ENCODE data around the gene ADAMTS17. TPM values are rescaled to one million over a fixed set of nuclear protein-coding genes. Genes with fewer than 3 reads are reported as not detected.

The ADAMTS17 gene
- total and polyA plus RNA-seq, 9 of the 15 experiments (the other 6 are each of a cell fraction or from before 2014, with no cell fraction given), result 0.01 to 0.14 (median 0.07) TPM; not detected in 6

- POLR2A ChIA-PET, result no interaction called here
- no peak overlapping the region for H2AFZ ChIP-seq (ENCODE audit: low read depth, low read length)
- no peaks in the 10 kb centered on the region for H3K9me3 ChIP-seq (replicated peaks; ENCODE audit: control insufficient read depth, insufficient read depth, low read depth, low read length)
- H3K36me3 ChIP-seq (ENCODE audit: control insufficient read depth, insufficient read depth, low read length), result no peaks in the 10 kb centered on the region
- no peak overlapping the region for H3K27ac ChIP-seq (ENCODE audit: extremely low read depth, low read depth, low read length)
- no peaks in the 10 kb centered on the region for H3K79me2 ChIP-seq (ENCODE audit: control insufficient read depth, insufficient read depth, low read length)
- 1% methylated on average over 11 of the region's 11 CpGs for WGBS (ENCODE audit: insufficient coverage, low coverage, missing lambda C conversion rate)
- in situ Hi-C loops (cut with MboI) (no loop called here), intact Hi-C loops (cut with micrococcal nuclease) (no loop called here)
- CTCF ChIA-PET (ENCODE audit: low intra/inter-chr PET ratio), result no interaction called here
- no peak for TF ChIP-seq SRSF3 (IDR thresholded peaks at IDR 0.05; ENCODE audit: insufficient read depth, low read length)
- TF ChIP-seq FOXK2 (conservative IDR thresholded peaks at IDR 0.05 in 1 of 2, IDR thresholded peaks at IDR 0.05 in 1 of 2; ENCODE audit: low read depth in 2 of 2), result no peak
- no peak for TF ChIP-seq PTTG1 (tag; IDR thresholded peaks at IDR 0.05; ENCODE audit: low read depth)
- no peak for TF ChIP-seq HDAC3 (IDR thresholded peaks at IDR 0.05; ENCODE audit: borderline replicate concordance, partially characterized antibody)
- no peak for TF ChIP-seq STAG1 (CRISPR knock-in tag; IDR thresholded peaks at IDR 0.05; ENCODE audit: borderline replicate concordance)
- no peak overlapping the region for H3K9ac ChIP-seq (ENCODE audit: insufficient read depth in 1 of 2, low read depth in 2 of 2, low read length in 2 of 2)
- H3K27me3 ChIP-seq (ENCODE audit: control insufficient read depth in 2 of 2, insufficient read depth in 2 of 2, low read length in 2 of 2), result peaks cover 0 to 9% of the 10 kb centered on the region in 2 experiments; a peak in 1 of 5 replicates
- no peaks in the 10 kb centered on the region for H3K9me1 ChIP-seq (ENCODE audit: control insufficient read depth, insufficient read depth, low read length)
- BruUV-seq (replicated peaks), result no TSS peak
- no peak for ATAC-seq
- no peak for FAIRE-seq
- no peak for DNase-seq (ENCODE audit: extremely low read depth in 1 of 4, low spot score in 3 of 4)
- H4K20me1 ChIP-seq (replicated peaks; ENCODE audit: control insufficient read depth, insufficient read depth, low read length), result no peaks in the 10 kb centered on the region
- H3K4me1 ChIP-seq (replicated peaks in 1 of 2; ENCODE audit: control insufficient read depth in 2 of 2, insufficient read depth in 2 of 2, low read length in 2 of 2), result no peaks in the 10 kb centered on the region
- no peak overlapping the region for H3K4me3 ChIP-seq
- no peak overlapping the region for H3K4me2 ChIP-seq (ENCODE audit: insufficient read depth, low read length)
Measured at GRCh38 chr15:100160953-100161352, 180.8 kb downstream of the ADAMTS17 start.

- in situ Hi-C loops (cut with MboI), result no loop called here
- no peaks in the 10 kb centered on the region for H3K9me1 ChIP-seq (ENCODE audit: control insufficient read depth, insufficient read depth, low read length)
- H3K27ac ChIP-seq (ENCODE audit: extremely low read depth, low read depth, low read length), result no peak overlapping the region
- no peaks in the 10 kb centered on the region for H4K20me1 ChIP-seq (replicated peaks; ENCODE audit: control insufficient read depth, insufficient read depth, low read length)
- no peak overlapping the region for H3K4me2 ChIP-seq (ENCODE audit: insufficient read depth, low read length)
- DNase-seq (ENCODE audit: extremely low read depth in 1 of 4, low spot score in 3 of 4), result no peak
- H3K4me1 ChIP-seq (replicated peaks in 1 of 2; ENCODE audit: control insufficient read depth in 2 of 2, insufficient read depth in 2 of 2, low read length in 2 of 2), result no peaks in the 10 kb centered on the region
- H3K79me2 ChIP-seq (ENCODE audit: control insufficient read depth, insufficient read depth, low read length), result no peaks in the 10 kb centered on the region
- CTCF ChIA-PET (ENCODE audit: low intra/inter-chr PET ratio), result no interaction called here
- 4% methylated on average over 2 of the region's 2 CpGs for WGBS (ENCODE audit: insufficient coverage, low coverage, missing lambda C conversion rate)
- intact Hi-C loops (cut with micrococcal nuclease), result no loop called here
- POLR2A ChIA-PET, result no interaction called here
- H3K9me3 ChIP-seq (replicated peaks; ENCODE audit: control insufficient read depth, insufficient read depth, low read depth, low read length), result no peaks in the 10 kb centered on the region
- FAIRE-seq, result no peak
- no peak overlapping the region for H2AFZ ChIP-seq (ENCODE audit: low read depth, low read length)
- H3K9ac ChIP-seq (ENCODE audit: insufficient read depth in 1 of 2, low read depth in 2 of 2, low read length in 2 of 2), result no peak overlapping the region
- no peak for ATAC-seq
- no TSS peak for BruUV-seq (replicated peaks)
- no peaks in the 10 kb centered on the region for H3K36me3 ChIP-seq (ENCODE audit: control insufficient read depth, insufficient read depth, low read length)
- H3K27me3 ChIP-seq (ENCODE audit: control insufficient read depth in 2 of 2, insufficient read depth in 2 of 2, low read length in 2 of 2), result peaks cover 0 to 17% of the 10 kb centered on the region in 2 experiments; a peak in 1 of 5 replicates
- no peak overlapping the region for H3K4me3 ChIP-seq
- TF ChIP-seq ZBTB11 (CRISPR knock-in tag; IDR thresholded peaks at IDR 0.05) (no peak), IFI16 (CRISPR knock-in tag; IDR thresholded peaks at IDR 0.05) (no peak), MCM5 (IDR thresholded peaks at IDR 0.05; ENCODE audit: low read depth) (no peak), KHSRP (IDR thresholded peaks at IDR 0.05) (no peak), NCOA6 (IDR thresholded peaks at IDR 0.05) (no peak), ELF1 (tag; IDR thresholded peaks at IDR 0.05) (no peak), ZNF23 (CRISPR knock-in tag; IDR thresholded peaks at IDR 0.05) (no peak), NFATC3 (IDR thresholded peaks at IDR 0.05) (no peak)
Measured at GRCh38 chr15:100159436-100159835, 182.3 kb downstream of the ADAMTS17 start.
